ENCODE results near the gene ZEB2.

Gene ZEB2

DNA sequence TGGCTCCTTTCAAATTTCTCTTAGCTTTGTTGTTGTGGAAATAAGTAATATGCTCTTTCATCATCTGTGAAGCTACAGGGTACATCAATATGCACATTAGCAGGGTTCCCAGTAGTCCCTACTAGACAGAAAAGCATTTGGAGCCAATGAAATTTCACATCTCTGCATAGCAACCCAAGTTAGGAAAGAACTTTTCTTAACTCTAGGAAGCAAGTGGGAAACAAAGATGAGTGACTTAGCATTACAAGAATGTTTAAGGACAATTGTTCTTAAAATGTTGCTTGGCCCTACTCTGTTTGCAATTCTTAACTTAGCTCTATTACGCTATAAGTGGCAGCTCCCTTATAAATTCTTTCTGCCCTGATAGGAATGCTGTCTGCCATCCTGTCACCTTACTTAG is 39.6 kb downstream of the ZEB2 start:
- TF ChIP-seq, protein P1, sequence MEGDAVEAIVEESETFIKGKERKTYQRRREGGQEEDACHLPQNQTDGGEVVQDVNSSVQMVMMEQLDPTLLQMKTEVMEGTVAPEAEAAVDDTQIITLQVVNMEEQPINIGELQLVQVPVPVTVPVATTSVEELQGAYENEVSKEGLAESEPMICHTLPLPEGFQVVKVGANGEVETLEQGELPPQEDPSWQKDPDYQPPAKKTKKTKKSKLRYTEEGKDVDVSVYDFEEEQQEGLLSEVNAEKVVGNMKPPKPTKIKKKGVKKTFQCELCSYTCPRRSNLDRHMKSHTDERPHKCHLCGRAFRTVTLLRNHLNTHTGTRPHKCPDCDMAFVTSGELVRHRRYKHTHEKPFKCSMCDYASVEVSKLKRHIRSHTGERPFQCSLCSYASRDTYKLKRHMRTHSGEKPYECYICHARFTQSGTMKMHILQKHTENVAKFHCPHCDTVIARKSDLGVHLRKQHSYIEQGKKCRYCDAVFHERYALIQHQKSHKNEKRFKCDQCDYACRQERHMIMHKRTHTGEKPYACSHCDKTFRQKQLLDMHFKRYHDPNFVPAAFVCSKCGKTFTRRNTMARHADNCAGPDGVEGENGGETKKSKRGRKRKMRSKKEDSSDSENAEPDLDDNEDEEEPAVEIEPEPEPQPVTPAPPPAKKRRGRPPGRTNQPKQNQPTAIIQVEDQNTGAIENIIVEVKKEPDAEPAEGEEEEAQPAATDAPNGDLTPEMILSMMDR (IDR thresholded peaks at IDR 0.05; ENCODE audit: low read depth, low read length): no peak
- no peak for DNase-seq (ENCODE audit: extremely low read depth, low read depth)

DNA sequence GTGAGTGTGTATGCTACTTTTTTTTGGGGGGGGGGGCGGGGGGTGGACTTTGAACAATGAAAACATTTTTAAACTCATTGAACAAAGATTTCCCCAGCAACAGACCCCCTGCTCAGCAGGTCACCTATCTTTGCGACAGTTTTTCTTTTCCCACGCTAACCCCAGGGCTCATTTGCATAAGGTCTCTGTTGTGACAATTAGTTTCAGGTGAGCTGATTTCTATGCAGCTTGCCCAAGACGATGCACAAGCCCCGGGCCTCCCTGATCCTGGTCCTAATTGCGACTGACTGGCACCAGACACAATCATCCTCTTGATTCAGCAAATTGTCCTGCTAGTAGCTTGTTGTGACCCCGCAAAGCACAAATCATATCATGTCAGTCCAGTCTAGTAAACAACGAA is 40.3 kb downstream of the ZEB2 start:
- TF ChIP-seq, protein P1 (IDR thresholded peaks at IDR 0.05; ENCODE audit: low read depth, low read length): no peak
- no peak for DNase-seq (ENCODE audit: extremely low read depth, low read depth)

DNA sequence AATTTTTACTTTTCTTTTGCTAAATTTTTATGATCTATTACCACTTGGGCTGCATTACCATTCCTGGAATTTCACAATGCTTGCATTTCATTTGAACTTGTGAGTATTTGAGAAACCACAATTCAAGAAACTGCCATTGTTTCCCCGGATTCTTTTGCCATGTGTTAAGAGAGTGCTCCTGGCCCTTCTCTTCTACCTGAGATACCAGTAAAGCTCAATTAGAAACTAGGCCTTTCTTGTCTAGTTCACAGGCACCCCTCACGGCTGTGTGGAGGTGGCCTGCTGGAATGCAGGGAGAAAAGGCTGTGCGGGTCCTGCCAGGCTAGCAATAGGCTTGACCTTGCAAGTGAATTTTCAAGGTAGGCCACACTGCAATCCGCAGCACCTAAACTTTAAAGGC is 40.8 kb downstream of the ZEB2 start:
- no peak for DNase-seq (ENCODE audit: extremely low read depth, low read depth)
- TF ChIP-seq, protein P1 (IDR thresholded peaks at IDR 0.05; ENCODE audit: low read depth, low read length): no peak

DNA sequence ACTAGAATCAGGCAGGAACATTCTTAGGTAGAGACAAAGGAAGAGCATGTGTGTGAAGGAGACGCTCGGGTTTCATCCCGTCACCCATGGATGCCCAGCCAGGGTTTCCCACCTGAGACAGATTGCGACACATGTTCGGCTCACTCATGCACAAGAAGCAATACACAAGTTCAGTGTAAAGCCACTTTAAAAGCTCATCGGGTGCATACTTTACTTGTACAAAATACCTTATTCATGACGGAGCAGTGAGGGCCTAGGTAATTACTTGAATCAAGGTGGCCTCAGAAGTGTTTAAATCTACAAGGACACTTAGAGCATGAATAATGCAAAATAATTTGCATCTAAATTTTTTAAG is 42.0 kb downstream of the ZEB2 start:
- TF ChIP-seq, protein P1 (IDR thresholded peaks at IDR 0.05; ENCODE audit: low read depth, low read length): no peak
- DNase-seq (ENCODE audit: extremely low read depth, low read depth): no peak

DNA sequence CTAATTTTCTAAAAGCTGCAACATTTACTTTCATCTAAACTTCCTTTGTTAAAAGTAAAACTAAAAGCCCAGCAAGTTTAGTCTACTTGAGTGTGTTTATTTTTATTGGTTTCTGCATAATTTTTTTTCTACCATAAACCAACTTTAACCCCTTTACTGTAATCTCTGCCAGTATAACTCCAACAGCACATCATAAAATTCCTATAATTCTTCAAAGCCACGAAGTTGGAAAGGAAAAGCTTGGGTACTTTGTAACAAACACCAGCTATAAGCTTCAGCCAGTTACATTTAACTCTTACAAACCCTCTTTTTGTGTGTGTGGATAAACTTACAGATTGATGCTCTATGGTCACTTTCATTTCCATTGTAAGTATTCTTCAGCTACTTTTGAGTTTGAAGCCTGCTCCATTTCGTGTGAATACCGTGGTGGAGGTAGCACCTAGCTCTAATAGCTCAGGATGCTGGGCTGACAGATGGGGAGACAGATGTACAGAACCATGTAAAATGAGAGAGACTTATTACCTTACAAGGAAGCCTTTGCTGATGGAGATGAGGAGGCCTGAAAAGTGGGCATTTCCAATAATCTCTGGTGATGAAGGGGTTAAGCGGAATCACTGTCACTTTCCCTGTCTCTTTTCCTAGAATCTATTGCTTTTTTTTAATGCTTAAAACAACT is 42.5 kb downstream of the ZEB2 start:
- DNase-seq (ENCODE audit: extremely low read depth, low read depth): no peak
- TF ChIP-seq, protein P1 (IDR thresholded peaks at IDR 0.05; ENCODE audit: low read depth, low read length): no peak

DNA sequence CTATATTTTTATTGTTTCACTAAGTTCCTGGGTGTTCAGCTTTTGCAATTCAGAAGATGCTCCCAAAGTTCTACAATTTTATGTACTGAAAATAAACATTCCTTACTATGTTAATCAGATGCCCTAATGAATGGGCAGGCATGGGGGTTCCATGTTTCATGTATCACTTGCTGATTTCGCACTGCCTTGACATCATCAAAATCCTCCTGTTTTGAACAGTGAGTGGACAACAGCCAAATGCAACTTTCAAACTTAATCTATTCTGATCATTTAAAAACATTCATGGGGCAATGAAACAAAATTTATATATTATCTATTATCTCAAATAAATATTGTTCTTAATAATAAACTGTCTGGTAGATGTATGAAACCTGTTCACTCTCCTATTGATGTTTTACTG is 43.2 kb downstream of the ZEB2 start:
- TF ChIP-seq, protein P1 (IDR thresholded peaks at IDR 0.05; ENCODE audit: low read depth, low read length): no peak
- DNase-seq (ENCODE audit: extremely low read depth, low read depth): no peak

DNA sequence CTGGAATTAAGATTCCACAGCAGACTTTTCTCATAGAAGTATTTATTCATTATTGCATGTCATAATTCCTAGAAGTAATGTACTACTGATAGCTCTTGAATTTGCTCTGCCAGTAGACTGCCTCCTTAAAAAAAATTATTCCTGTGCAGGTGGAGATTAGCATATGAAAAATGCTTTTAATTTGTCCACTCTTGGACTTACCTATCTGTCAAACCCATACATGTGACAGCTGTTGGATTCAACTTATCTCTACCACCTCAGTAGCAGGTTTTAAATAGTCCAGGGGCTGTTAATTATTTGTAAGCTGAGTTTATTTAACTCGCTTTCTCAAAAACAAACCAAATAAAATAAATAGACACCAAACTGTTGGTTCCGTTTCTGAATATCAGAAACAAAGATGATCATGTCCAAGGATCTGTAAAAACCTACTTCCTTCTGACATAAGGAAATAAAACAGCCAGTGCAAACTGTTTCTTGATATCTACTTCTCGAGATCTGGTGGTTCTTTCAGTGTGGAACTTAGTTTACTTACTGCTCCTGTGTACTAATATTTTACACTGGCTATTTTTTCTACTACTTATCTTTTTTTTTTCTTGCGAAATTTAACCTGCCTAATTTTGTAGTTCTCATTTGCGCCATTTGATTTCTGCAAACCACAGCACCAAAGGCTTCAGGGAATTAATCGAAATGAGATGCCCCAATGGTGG is 44.2 kb downstream of the ZEB2 start:
- no peak for DNase-seq (ENCODE audit: extremely low read depth, low read depth)
- TF ChIP-seq, protein P1 (IDR thresholded peaks at IDR 0.05; ENCODE audit: low read depth, low read length): no peak

Data from AG09319 (cell line).